Kasumi-1 (cell line): Measurements from ENCODE around the gene MED15.
"Not testable (repeated sequence)": the region's sequence is repeated elsewhere in the genome, so short reads cannot be mapped to it uniquely, and the experiment has no call there.

Experiments used
- DNase-seq, 2 experiments: peaks; one replicate each; lab custom pipeline; 2025; lab: John Stamatoyannopoulos, UW

Gene MED15

GRCh38 chr22:20483143-20483506 is 24.3 kb upstream of the MED15 start:
- DNase-seq, result not testable (repeated sequence)

GRCh38 chr22:20483771-20484170 is 23.6 kb upstream of the MED15 start:
- no peak for DNase-seq

DNA sequence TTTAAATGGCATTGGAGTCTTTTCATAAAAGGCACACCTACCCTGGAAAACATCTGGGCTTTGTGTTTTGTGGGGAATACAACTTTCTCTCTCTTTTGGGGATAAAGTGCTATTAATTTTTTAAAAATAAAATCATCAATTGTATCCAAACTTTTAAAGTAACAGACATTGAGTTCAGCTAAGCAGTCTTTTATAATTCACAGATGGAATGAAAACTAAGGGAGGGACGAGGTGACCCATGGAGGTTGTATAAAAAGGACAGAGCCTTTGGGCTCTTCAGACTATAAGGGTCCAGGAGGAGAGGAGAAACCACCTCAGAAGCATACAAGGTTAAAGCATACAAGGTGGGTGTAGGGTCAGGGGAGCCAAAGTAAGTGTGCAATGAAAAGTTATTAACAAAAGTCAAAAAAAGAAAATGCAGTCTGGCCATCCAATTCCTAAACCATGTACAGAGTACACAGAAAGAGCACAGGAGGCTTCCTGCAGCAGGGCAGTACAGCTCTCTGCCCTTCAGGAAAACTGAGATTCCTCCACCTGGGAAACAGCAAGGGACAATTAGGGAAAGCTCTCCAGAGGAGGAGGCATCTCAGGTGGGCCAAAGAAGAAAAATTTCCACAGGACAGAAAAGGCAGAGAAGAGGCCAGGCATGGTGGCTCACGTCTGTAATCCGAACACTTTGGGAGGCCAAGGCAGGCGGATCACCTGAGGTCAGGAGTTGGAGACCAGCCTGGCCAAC is 22.3 kb upstream of the MED15 start:
- no peak for DNase-seq

DNA sequence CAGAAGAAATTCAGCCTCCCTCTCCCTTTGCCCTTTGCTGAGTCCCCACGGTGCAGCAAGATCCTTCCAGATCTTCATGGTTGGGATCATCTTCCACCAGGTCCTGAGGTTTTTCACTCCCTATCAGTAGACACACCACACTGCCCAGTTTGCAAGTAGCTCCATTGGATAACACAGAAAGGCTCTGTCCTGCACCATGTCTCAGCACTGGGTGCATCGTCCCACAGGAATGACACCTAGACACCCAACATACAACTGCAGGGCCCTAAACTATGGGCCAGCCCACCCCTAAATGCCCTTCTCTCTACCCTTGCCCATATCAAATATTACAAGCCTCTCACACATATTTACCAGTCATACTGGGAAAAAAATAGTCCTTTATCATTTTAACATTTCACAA is 21.2 kb upstream of the MED15 start:
- DNase-seq, result no peak

GRCh38 chr22:20487715-20488114 is 19.7 kb upstream of the MED15 start:
- DNase-seq, result no peak

DNA sequence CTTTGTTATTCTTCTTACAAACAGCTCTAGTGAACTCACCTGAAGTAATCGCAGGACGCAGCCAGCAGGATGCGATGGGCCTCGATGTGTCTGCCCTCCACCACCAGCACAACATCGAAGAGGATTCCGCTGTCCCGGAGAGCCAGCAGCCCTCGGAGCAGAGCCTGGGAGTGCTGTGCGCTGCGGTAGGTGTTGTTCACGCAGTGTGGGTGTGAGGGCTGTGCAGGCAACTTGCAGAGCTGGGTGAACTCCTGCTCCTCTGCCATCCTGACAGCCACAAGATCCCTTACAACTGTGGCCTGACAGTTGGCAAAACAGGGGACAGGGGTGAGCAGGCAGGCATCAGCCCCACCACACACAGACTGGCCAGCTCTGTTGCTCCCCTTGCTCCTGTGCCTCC is 18.5 kb upstream of the MED15 start:
- DNase-seq, result no peak

DNA sequence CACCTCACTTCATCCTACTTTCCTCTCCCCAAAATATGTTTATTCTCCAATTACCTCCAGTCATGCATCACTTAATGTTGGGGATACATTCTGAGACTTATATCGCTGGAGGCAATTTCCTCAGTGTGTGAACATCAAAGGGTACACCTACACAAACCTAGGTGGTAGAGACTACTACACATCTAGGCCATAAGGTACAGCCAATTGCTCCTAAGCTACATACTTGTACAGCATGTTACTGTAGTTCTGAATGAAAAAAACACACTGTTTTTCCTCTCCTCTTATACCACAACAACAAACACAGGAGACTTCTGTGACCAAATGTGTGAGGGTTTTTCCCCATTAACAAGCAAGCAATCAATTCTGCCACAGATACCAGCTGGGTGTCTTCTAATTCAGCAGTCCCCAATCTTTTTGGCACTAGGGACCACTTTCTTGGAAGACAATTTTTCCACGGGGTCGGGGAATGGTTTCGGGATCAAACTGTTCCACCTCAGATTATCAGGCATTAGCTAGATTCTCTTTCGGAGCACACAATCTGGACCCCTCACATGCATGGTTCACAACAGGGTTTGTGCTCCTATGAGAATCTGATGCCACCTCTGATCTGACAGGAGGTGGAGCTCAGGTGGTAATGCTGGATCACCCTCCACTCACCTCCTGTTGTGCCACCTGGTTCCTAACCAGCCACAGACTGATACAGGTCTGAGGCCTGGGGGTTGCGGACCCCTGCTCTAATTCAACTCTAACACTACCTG is 17.0 kb upstream of the MED15 start:
- no peak for DNase-seq

- no peak for DNase-seq
Observed at GRCh38 chr22:20490941-20491307, 16.5 kb upstream of the MED15 start.

- DNase-seq, result no peak
Observed at GRCh38 chr22:20491346-20491745, 16.1 kb upstream of the MED15 start.

DNA sequence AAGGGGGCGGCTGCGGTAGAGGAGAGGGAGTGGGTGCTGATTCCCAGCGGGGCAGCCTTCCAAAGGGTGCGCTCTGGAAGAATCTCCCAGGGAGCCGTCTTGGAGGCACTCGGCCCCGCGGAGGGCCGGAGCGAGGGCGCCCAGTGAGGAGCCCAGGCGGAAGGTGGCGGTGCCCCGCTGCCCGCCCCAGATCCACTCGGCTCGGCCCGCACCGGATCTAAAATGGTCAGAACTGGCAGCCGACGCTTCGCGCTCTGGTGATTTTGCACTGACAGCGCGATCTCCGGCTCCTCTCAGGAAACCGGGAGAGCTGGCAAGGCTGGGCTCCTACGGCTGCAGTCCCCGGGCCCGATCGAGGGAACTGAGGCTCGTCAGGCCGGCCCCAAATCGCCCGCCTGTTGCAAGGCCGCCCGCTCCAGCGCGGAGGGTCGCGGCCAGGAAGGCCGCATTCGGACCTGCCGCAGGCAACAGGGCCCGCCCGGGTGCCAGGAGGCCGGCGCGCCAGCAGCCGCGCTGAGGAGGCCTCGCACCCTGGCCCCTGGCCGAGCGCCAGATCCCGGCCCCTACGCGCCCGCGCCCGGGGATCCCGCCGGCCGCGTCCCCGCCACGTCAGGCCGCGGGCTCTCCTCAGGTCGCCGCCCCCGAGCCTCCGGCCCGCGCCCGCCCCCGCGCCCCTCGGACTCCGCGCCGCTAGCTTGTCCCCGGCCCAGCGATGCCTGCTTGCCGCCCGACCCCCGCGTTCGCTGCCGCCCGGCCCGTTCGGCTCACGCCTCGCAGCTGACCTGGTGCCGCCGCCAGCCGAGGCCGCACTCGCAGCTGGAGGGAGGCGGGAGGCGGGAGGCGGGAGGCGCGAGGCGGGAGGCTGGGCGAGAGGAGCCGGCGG is 12.2 kb upstream of the MED15 start, which contains the start of gene KLHL22:
Gene KLHL22 (minus strand): TSS at position 818 of the 883 bp plus-strand sequence. CDS start 6,584 bp downstream, outside the sequence.
- DNase-seq, result peak in 1 of 2 experiments; percentile 14

GRCh38 chr22:20495861-20496681 is 11.3 kb upstream of the MED15 start:
- peak; percentile 100 for DNase-seq

DNA sequence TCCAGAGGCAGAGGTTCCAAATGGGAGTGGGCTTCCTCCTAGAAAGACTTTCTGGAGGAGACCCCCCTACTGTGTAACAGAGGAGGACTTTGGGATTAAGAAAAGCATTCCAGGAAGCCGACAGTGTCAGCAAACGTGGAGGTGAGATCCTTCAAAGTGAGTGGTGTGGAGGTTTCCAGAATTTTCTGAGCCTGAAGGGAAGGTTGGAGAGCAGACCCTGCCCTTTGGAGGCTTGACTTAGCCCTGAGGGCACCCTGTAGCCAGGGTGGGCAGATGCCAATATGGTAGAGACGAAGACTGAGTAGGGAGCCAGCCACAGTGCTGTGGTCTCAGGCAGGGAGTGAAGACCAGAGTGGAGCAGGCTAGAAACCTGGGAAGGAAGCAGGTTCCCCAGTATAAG is 10.0 kb upstream of the MED15 start:
- no peak for DNase-seq

DNA sequence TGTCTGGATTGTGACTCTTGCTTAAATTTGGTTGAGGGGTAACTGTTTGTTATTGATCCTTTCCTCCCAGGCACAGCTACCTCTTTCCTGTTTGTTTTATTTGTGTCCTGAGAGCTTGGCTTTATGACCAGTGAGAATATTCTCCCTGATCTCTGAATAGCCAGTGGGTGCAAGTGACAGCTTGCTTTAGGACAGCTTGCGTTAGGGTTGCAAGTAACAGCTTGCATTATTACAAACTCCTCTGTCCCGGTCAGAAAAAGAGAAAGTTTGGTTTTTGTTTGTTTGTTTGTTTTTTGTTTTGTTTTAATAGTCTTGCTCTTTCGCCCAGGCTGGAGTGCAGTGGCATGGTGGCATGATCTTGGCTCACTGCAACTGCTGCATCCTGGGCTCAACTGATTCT is 8.5 kb upstream of the MED15 start:
- DNase-seq, result no peak

DNA sequence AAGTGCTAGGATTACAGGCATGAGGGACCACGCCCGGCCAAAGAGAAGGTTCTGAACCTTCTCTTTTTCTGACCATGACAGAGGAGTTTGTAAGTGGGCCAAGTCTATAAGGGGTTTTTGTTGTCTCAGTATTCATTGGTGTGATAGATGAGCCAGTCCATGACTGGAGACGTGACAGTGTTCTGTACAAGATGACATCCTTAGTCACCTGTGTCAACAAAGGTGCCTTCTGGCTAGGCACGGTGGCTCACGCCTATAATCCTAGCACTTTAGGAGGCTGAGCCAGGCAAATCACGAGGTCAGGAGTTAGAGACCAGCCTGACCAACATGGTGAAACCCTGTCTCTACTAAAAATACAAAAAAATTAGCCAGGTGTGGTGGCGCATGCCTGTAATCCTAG is 7.6 kb upstream of the MED15 start:
- DNase-seq, result no peak

GRCh38 chr22:20503816-20504215 is 3.6 kb upstream of the MED15 start:
- no peak for DNase-seq

DNA sequence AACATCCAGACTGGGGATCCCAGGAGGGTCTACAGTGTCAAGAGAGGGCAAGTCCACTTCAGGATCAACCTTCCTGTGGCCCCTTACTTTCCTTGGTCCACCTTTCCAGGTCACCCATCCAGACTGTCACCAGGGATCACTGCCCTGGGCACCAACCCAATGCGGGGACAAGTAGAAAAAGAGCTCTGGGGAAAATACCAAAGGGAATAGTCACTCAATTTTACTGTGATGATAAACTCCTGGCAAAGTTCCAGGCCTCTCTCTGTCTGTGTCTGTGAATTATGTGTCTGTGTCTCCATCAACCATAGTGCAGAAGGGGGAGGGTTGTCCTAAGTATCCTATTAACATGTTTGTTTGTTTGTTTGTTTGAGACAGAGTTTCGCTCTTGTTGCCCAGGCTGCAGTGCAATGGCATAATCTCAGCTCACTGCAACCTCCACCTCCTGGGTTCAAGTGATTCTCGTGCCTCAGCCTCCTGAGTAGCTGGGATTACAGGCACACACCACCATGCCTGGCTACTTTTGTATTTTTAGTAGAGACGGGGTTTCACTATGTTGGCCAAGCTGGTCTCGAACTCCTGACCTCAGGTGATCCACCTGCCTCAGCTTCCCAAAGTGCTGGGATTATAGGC is 3.0 kb upstream of the MED15 start:
- not testable (repeated sequence) for DNase-seq

DNA sequence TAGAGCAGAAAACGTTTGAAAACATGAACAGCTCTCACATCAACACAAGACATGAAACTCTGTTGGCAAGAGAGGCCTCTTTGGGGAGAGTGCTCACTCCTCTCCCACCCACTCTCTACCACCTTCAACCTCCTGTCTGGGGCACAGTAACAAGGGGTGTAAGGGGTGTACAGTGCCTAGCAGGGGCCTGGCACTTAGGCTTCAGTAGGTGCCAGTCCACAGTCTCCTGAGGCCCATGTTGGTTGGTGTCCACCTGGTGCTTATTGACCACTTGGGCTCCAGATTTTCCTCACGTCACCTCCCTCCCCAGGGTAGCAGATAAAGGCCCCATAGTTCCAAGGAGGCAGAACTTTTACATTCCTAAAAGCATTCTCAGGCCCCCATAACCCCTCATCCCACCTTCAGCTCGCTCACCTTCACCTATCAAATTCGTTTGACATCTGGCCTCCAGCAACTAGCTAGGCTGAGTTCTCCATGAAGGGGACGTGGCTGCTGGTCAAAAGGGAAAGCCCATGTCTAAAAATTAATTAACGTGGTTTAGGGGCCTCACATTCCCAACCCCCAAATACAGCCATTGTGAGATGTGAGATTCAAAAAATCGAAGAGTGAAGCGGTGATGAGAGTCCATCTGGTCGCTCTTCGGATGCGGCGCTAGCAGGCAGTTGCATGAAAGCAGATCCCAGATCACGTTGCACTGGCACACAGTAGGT is 712 bp upstream of the MED15 start:
- no peak for DNase-seq

DNA sequence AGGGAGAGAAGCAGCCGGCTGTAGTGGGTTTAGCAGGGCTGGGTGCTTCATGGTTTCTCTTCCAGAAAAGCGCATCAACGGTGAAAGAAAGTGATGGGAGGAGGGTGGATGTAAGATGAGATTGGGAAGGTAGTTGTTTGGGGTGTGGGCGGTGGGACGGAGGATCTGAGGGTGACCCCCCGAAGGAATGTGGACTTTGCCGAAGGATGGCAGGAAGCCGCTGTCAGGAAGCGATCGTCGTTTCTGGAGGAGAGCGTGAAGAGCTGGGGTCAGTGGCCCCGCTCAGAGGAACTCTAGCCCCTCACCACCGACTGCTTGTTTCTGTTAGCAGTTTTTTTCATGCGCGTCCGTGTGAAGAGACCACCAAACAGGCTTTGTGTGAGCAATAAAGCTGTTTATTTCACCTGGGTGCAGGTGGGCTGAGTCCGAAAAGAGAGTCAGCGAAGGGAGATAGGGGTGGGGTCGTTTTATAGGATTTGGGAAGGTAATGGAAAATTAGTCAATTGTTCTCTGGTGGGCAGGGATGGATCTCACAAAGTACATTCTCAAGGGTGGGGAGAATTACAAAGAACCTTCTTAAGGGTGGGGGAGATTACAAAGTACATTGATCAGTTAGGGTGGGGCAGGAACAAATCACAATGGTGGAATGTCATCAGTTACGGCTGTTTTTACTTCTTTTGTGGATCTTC is 801 bp downstream of the MED15 start:
- not testable (repeated sequence) for DNase-seq

DNA sequence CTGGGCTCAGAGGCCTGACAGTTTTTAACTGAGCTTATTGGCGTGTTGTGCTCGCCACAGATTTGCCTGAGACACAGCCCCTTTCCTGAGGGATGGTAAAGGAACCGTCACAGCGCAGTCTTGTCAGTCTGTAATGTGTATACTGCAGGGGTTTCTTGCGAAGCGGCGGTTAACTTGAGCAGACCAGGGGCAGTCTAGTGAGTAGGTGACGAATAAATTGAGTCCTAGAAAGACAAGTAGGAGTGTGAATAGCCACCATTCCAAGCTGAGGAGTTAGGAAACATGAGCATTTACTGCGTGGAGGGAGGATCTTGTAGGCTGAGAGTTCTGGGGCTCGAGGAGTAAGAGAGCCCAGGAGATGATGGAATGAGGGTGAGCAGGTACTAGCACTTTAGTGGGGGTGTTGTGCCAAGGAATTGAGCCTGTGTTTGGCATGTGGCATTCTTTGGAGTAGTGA is 1.4 kb downstream of the MED15 start:
- DNase-seq, result no peak
